ENCODE data around the gene FBXO40. TPM values are rescaled to one million over a fixed set of nuclear protein-coding genes. Genes with fewer than 3 reads are reported as not detected.

The FBXO40 gene
- total RNA-seq, 1 experiment from 2014 or later, result not detected

DNA sequence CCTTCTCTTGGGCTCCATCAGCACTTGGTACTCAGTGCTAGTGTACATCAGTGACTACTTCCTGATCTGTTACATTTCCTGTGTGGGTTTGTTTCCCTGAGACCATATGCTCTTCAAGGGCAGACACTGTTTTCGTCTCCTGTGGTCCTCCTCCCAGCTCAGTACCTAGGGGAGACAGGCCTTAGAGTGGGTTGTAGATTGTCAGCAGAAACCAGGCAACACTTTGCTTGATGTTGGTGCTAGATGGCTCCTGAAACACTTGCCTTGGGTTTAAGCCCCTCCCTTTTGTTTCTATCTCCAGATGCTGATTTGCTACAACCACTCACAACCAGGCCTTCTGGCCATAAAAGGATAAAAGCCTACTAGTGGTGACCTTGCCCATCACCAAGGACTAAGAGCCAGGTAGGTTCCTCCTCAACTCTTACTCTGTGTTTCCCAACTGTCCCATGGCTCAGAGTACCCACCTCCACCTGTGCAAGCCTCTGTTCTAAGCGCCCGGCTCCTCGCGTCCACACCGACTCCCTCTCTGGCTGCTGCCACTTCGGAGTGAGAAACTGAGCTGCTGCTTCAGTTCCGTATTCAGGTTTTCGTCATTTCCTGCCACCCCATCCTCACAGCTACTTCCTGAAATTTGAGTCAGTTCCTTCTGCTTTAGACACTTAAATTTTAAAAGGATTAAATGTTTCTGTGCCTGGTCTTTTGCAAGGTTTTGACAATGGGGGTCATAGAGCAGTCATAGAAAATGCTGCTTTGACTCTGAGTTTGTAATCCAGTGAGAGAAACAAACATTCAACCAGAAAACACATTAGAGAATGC is 67.4 kb downstream of the FBXO40 start, which contains the start of gene HCLS1:
Gene HCLS1 (minus strand): TSS at position 548 of the 816 bp plus-strand sequence. CDS start 2,556 bp downstream, outside the sequence.
- no peak for DNase-seq (ENCODE audit: extremely low read depth, low read depth)

- DNase-seq (ENCODE audit: extremely low read depth, low read depth), result no peak
These were observed 68.2 kb downstream of the FBXO40 start for GRCh38 chr3:121661376-121661775.

DNA sequence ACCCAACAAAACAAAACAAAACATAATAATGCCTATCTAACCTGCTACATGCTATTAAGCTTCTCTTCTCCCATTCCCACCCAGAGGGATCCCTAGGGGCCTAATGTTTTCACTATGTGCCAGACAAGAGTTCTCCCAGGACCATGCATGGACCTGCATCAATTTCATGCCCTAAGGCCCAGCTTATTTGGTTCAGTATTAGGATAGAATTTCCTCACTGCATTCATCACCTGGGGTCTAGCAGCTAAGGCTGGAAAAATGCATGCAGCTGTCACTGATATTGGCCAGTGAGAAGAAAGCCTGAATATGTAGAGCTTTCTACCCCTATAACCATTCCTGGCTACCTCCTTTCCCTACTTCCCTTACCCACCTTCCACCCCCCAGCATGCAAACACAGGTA is 69.6 kb downstream of the FBXO40 start:
- no peak for DNase-seq (ENCODE audit: extremely low read depth, low read depth)

DNA sequence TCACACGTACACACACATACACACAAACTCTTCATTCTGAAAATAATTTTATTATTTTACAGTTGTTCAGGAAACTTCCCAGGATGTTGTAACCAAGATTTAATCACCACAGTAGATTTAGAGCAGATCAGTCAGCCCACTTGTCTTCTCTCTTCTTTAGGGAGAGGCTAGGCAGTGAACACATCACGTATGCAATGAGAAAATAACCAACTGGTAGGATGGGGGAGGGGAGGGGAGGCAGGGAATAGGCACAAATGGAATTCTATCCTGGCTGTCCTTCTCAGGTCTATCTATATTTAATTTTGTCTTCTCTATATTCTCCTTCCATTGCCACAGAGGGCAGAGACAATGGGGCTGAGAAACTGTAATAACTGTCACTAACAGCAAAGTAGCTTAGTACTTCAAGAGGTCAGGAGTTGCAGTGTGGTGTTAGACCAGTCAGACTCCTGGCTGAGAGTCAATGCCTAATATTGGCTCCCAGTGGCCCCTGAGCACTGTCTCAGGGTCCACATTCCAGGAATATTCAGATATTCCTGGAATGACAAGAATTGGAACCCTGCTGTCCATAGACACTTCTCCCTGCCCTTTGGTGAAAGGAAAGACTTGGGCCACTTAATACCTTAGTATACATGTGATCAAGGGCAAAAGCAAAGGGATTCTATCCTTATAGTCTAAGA is 70.1 kb downstream of the FBXO40 start:
- DNase-seq (ENCODE audit: extremely low read depth, low read depth), result no peak

GRCh38 chr3:121665488-121665887 is 72.3 kb downstream of the FBXO40 start:
- DNase-seq (ENCODE audit: extremely low read depth, low read depth), result no peak

DNA sequence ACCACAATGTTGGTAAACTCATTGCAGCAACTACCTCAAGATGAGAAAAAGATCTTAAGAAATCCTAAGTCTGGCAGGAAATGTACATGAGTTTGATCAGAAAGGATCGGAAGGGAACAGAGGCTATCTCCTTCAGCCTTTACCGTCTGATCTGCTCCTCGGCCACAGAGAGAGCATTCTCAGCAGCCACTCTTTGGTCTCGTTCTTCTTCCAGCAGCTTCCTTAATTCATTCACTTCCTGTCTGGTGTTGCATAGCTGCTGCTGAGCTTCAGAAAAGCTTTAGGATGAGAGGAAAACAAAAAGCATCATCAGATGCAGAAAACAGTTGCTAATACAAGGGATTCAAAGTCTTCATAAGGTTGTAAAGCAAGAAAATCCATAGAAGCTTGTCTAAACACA is 74.2 kb downstream of the FBXO40 start:
- DNase-seq (ENCODE audit: extremely low read depth, low read depth), result no peak

DNA sequence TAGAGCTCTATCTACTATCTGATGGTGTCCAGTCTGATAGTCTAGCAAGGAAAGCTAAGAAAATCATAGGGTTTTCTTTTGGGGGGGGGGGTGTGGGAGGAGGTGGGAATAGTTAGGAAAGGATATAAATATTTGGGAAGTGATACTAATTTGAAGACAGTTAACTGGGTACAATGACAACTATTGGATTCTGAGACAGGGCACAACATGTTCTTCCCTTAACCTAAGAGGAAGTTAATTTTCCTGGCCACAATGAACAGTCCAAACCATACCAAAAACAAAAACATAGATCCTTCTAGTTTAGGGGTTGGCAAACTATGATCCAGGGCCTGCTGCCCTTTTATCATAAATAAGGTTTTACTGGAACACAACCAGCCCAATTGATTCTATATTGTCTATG is 77.5 kb downstream of the FBXO40 start:
- DNase-seq (ENCODE audit: extremely low read depth, low read depth), result no peak

- no peak for DNase-seq (ENCODE audit: extremely low read depth, low read depth)
These were observed 84.0 kb downstream of the FBXO40 start for GRCh38 chr3:121677141-121677540.

Small RNA genes within 50 kb of the gene (small RNA-seq; reads per million reads assigned to genes)
- 0 to 0.06 reads per million in 2 experiments for gene RNU4-62P

Other genes starting within 250 kb of the FBXO40 start
- gene POLQ, start 47.4 kb upstream of the FBXO40 start, total RNA-seq (2014; rRNA removed; shearing (Covaris generic)), result 4.0 and 5.8 TPM in 2 replicates
- gene ARGFX, start 25.4 kb upstream of the FBXO40 start, total RNA-seq (2014; rRNA removed; shearing (Covaris generic)), result not detected in 2 replicates
- 3.8 and 7.3 TPM in 2 replicates for gene HCLS1, start 67.5 kb downstream of the FBXO40 start, total RNA-seq (2014; rRNA removed; shearing (Covaris generic))
- 13.1 and 15.5 TPM in 2 replicates for gene GOLGB1, start 156.4 kb downstream of the FBXO40 start, total RNA-seq (2014; rRNA removed; shearing (Covaris generic))
- 18.0 and 21.4 TPM in 2 replicates for gene IQCB1, start 241.7 kb downstream of the FBXO40 start, total RNA-seq (2014; rRNA removed; shearing (Covaris generic))
- 1.7 and 2.3 TPM in 2 replicates for gene EAF2, start 241.8 kb downstream of the FBXO40 start, total RNA-seq (2014; rRNA removed; shearing (Covaris generic))